ENCODE data around the gene IDS.
A peak's percentile ranks its signal among the peaks of the same experiment; 100 is the strongest.
"Not testable (repeated sequence)": the region's sequence is repeated elsewhere in the genome, so short reads cannot be mapped to it uniquely, and the experiment has no call there.

Gene IDS

GRCh38 chrX:149506349-149506748, 1.2 kb upstream of the IDS start:
- TF ChIP-seq CTCF (IDR thresholded peaks at IDR 0.05; ENCODE audit: insufficient read depth, low read length, poor library complexity, severe bottlenecking), result no peak
- Histone ChIP-seq H3K27me3 (replicated peaks; ENCODE audit: control insufficient read depth, insufficient read depth, low read length) (no peaks in the 10 kb centered on the region), H3K36me3 (ENCODE audit: control insufficient read depth, insufficient read depth, low read length) (peaks cover 3% of the 10 kb centered on the region), H3K4me3 (replicated peaks; ENCODE audit: low read depth, low read length) (no peak overlapping the region)
- no peak for DNase-seq (ENCODE audit: extremely low read depth, insufficient read length)

DNA sequence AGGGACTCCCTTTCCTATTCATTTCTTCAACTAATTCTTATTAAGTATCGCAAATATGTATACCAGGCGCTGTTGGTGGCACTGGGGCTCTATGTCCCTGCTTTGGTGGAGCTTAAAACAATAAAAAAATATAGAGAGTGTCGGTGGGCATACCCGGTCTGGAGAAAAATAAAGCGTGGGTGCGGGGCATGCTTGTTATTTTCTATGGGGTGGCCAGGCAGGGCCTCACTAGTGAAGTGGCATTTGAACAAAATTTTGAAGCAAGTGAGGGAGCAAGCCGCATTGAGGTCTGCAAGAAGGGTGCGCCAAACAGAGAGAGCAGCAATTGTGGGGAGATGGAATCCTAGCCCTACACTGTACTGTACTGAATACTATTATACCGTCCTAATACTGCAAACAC, 565 bp upstream of the IDS start:
- H3K4me3 ChIP-seq (replicated peaks; ENCODE audit: low read depth, low read length), result no peak overlapping the region

GRCh38 chrX:149504226-149504914, 736 bp downstream of the IDS start:
- TF ChIP-seq CTCF (IDR thresholded peaks at IDR 0.05; ENCODE audit: insufficient read depth, low read length, poor library complexity, severe bottlenecking), result peak; percentile 62
- DNase-seq (ENCODE audit: extremely low read depth, insufficient read length), result peak; percentile 62
- Histone ChIP-seq H3K27me3 (replicated peaks; ENCODE audit: control insufficient read depth, insufficient read depth, low read length) (no peaks in the 10 kb centered on the region), H3K36me3 (ENCODE audit: control insufficient read depth, insufficient read depth, low read length) (peaks cover 3% of the 10 kb centered on the region), H3K4me3 (replicated peaks; ENCODE audit: low read depth, low read length) (peak overlapping the region; percentile 70)

More for the DNA sequence above, 565 bp upstream of the IDS start:
- no peaks in the 10 kb centered on the region for H3K27me3 ChIP-seq (replicated peaks; ENCODE audit: control insufficient read depth, insufficient read depth, low read length)
- DNase-seq (ENCODE audit: extremely low read depth, insufficient read length), result no peak
- peaks cover 3% of the 10 kb centered on the region for H3K36me3 ChIP-seq (ENCODE audit: control insufficient read depth, insufficient read depth, low read length)
- no peak for TF ChIP-seq CTCF (IDR thresholded peaks at IDR 0.05; ENCODE audit: insufficient read depth, low read length, poor library complexity, severe bottlenecking)

GRCh38 chrX:149503446-149503845, 1.7 kb downstream of the IDS start:
- peak; percentile 40 for DNase-seq (ENCODE audit: extremely low read depth, insufficient read length)

DNA sequence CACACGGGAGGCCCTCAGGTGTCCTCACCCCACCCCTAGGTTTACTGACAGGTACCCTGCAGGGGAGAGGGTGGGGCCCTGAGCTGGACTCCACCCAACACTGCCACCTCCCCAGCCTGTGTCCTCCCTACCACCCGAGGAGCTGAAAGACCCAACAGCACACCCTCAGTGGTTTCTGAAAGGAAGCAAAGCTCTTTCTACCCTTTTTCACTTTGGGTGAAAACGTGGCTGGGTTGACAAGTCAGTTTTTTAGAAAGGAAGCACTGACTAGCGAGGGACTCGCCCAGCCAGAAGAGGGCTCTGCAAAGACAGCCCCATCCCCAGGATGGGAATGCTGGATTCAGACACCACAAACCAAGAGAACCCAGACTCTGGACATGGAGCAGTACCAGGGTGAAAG, 2.2 kb downstream of the IDS start:
- H3K27me3 ChIP-seq (replicated peaks; ENCODE audit: control insufficient read depth, insufficient read depth, low read length); DNase-seq (ENCODE audit: extremely low read depth, insufficient read length); H3K36me3 ChIP-seq (ENCODE audit: control insufficient read depth, insufficient read depth, low read length); H3K4me3 ChIP-seq (replicated peaks; ENCODE audit: low read depth, low read length): not testable (repeated sequence)

More at GRCh38 chrX:149503446-149503845, 1.7 kb downstream of the IDS start:
- not testable (repeated sequence) for H3K27me3 ChIP-seq (replicated peaks; ENCODE audit: control insufficient read depth, insufficient read depth, low read length); H3K36me3 ChIP-seq (ENCODE audit: control insufficient read depth, insufficient read depth, low read length)
- H3K4me3 ChIP-seq (replicated peaks; ENCODE audit: low read depth, low read length), result 0 out of 2 replicates have a peak overlapping the region, but pooled peaks have one; percentile 5

DNA sequence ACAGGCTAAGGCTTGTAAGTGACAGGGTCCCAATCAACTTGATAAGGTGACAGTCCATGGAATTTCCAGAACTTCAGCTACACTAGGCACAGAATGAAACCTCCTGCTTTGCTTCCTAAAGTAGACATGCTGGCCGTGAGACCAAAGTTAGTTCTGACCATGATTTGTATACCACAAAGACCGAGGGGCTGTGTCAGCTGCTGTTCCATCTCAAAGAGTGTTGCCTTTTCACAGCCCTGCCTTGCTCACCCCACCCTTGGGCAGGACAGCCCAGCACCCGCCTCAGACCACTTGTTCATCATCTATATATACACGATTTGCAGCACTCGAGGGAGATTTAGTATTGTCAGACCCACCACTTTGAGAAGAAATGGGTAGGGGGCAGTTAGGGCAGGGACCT, 5.3 kb downstream of the IDS start:
- H3K36me3 ChIP-seq (ENCODE audit: control insufficient read depth, insufficient read depth, low read length), result peaks cover 14% of the 10 kb centered on the region
- no peak for TF ChIP-seq CTCF (IDR thresholded peaks at IDR 0.05; ENCODE audit: insufficient read depth, low read length, poor library complexity, severe bottlenecking)
- DNase-seq (ENCODE audit: extremely low read depth, insufficient read length), result no peak
- no peaks in the 10 kb centered on the region for H3K27me3 ChIP-seq (replicated peaks; ENCODE audit: control insufficient read depth, insufficient read depth, low read length)
- no peak overlapping the region for H3K4me3 ChIP-seq (replicated peaks; ENCODE audit: low read depth, low read length)

- no peak overlapping the region for H3K4me3 ChIP-seq (replicated peaks; ENCODE audit: low read depth, low read length)
- no peaks in the 10 kb centered on the region for H3K27me3 ChIP-seq (replicated peaks; ENCODE audit: control insufficient read depth, insufficient read depth, low read length)
- TF ChIP-seq CTCF (IDR thresholded peaks at IDR 0.05; ENCODE audit: insufficient read depth, low read length, poor library complexity, severe bottlenecking), result no peak
- H3K36me3 ChIP-seq (ENCODE audit: control insufficient read depth, insufficient read depth, low read length), result peaks cover 20% of the 10 kb centered on the region
- no peak for DNase-seq (ENCODE audit: extremely low read depth, insufficient read length)
Observed at GRCh38 chrX:149498767-149499166, 6.3 kb downstream of the IDS start.

All from GM06990 (cell line).